ENCODE measurements around the gene LARP6.

The LARP6 gene

DNA sequence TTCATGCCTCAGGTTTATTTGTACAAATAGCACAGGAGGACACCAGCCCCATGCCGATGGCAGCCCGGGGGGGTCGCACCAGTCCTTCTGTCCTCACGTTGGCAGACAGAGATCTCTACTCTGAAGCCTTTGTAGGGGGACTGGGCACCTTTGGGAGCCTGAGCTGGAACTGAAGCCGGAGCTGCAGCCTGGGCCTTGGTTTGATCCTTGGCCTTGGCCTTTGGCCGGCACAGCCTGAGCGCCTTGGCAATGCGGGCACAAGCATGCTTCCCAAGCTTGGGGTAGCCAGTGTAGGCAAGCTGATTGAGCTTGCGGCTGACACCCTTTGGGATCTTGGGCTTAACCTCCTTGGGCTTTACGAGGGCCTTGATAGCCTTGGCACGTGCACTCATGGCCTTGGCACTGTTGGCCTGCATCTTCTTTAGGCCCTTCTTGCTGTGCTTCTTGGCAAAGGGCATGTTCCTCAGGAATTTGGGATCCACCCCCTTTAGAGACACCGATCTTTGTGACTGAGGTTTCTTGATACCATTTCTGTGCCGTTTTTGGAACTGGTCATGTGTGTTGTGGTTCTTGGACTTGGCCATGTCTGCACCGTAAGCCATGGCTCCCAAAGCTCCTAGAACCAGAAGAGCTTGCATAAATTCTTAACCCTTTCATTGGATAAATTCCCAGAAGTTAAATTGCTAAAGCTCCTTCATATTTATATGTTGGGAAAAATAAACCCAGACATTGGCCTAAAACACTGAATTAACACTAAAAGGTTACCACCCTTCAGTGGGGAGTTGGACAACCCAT is 57.2 kb downstream of the LARP6 start:
- DNase-seq (ENCODE audit: low read depth in 2 of 2, low spot score in 1 of 2) = no peak

- DNase-seq (ENCODE audit: low read depth in 2 of 2, low spot score in 1 of 2) = no peak
Observed at GRCh38 chr15:70795311-70795665, 58.7 kb downstream of the LARP6 start.

DNA sequence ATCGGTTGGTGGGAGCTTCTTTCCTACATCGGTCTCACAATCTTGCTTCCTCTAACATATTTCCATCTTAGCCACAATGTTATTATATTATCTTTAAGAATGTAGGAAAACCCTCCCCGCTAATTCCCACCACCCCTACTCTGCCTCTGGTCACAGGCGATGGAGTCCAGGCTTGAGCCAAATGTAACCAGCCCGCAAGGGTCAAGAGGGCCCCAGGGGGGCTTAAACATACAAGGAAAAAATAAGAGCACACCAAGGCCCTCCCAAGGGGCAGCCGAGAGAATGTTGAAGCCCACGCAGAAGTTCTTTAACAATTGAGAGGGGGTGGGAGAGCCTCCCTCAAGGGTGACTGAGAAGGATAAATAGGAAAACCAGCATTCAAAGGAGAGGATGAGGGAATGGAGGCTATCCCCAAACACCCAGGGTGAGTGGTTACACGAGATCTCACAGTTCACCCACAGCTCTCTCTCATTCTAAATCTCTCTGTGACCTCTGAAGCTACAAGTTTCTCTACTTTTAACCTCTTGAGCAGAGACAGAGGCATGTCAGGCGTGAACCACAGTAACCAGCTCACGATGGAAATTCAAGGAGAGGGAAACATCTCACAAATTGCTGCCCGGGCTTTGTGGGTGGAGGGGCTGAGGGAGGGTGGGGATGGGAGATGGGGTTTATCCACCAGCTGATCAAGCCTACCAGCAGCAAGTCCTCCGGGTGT is 59.2 kb downstream of the LARP6 start:
- DNase-seq (ENCODE audit: low read depth in 2 of 2, low spot score in 1 of 2) = no peak

DNA sequence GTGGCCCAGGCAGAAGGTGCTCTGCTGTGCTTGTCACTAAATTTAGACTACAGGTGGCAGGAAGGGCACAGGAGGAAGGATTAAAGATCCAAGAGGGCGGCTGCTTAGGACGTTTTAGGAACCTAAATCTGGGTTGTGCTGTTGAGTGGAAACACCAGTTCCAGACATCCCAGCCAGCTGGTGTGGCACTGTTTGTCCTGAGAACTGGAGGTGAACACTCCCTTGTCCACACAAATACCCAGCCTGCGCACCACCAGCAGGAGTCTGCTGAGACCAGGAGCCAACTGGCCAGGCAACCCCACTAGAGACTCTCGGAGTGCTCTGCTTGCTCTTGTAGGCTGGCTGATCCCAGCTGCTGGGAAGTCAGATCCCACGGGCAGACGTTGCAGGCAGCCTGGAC is 60.3 kb downstream of the LARP6 start:
- no peak for DNase-seq (ENCODE audit: low read depth in 2 of 2, low spot score in 1 of 2)

DNA sequence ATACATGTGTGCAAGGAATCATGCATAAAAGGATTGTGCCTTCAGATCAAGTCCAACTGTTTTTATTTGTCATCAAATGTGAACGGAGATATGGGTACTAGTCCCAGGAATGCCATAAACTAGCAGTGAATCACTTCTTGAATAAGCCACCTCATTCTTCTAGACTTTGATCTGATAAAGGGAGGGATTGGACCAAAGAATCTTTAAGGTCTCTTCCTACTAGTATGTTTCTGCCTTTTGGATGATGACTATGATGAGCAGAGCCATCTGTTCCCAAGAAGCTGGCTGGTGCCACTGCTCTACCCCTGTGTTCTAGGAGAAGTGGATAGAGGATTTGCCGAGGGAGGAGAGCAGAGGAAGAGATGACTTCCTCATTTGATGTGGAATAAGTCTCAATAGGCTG is 61.8 kb downstream of the LARP6 start:
- DNase-seq (ENCODE audit: low read depth in 2 of 2, low spot score in 1 of 2) = no peak

DNA sequence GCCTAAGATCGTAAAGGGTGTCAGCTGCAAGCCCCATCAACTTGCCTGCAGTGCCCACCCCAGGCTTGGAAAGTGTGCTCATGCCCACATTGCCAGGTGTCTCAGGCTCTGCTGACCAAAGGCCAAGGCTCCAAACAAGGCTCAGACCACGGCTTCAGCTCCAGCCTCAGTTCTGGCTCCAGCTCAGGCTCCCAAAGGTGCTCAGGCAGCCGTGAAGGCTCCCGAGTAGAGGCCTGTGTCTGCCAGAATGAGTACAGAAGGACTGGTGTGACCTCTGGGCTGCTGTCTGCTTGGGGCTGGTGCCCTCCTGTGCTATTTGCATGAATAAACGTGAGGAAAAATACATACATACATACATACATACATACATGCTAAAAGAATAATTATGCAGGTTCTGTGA is 62.7 kb downstream of the LARP6 start:
- no peak for DNase-seq (ENCODE audit: low read depth in 2 of 2, low spot score in 1 of 2)

DNA sequence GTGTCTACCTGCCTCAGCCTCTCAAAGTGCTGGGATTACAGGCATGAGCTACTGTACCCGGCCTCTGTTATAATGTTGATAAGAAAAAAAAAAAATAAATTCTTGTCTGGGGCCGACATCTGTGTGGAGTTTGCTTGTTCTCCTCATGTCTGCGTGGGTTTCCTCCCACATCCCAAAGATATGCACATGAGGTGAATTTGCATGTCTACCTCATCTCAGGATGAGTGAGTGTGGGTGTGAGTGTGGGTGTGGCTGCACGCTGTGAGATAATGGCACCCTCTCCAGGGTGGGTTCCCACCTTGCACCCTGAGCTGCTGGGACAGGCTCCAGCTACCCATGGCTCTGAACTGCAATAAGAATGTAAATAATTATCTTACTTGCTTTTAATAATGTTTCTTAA is 64.7 kb downstream of the LARP6 start:
- DNase-seq (ENCODE audit: low read depth in 2 of 2, low spot score in 1 of 2) = no peak

DNA sequence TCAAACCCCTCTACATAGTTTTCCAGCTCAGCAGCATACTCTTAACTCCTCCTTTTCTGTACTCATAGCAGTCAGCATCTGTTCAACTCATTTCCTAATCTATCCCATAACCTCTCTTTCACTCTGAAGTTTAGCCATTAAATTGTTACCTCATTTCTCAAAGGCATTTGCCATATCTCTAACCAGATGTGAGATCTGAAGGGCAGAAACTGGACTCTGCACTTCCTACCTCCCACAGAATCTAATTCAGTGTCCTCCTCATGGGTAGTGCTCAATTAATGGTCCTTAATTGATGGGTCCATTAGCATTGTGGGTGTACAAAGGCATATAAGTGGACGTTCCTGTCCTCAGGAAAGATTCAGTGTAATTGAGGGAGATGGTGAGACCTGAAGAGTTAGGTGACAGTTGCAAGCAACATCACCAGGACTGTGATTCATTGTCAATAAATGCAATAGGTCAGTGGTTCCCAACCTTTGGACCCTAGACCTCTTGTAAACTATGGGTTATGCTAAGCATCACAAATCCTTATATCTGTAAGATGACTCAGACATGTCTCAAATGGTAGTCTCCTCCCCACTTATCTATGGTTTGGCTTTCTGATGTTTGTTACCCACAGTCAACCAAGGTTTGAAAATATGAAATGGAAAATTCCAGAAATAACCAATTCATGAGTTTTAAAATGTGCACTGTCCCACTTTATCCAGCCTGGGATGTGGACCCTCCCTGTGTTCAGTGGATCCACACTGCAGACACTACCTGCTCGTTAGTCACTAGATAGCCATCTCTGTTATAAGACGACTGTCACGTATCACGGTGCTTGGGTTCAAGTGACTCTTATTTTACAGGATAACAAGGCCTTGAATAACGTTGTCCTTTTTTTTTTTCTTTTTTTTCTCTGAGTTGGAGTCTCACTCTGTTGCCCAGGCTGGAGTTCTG is 65.6 kb downstream of the LARP6 start:
- DNase-seq (ENCODE audit: low read depth in 2 of 2, low spot score in 1 of 2) = no peak

- DNase-seq (ENCODE audit: low read depth in 2 of 2, low spot score in 1 of 2) = no peak
Observed at GRCh38 chr15:70786996-70787395, 67.0 kb downstream of the LARP6 start.

DNA sequence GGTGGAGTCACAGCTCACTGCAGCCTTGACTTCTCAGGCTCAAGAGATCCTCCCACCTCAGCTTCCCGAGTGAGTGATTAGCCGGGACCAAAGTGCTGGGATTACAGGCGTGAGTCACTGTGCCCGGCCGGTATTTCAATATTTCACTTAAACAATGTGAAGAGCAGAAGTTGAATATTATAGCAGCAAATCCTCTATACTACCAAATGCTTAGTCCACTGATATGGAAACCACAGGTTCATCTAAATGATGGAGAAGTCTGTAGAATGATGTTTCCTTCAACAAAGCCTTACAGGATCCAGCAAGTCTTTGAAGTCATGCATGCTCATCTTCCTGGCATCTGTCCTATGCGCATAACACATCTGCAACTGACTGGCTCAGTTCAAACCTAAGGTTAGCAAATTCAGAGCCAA is 70.3 kb downstream of the LARP6 start:
- DNase-seq (ENCODE audit: low read depth in 2 of 2, low spot score in 1 of 2) = no peak

GRCh38 chr15:70783041-70783440 is 70.9 kb downstream of the LARP6 start:
- no peak for DNase-seq (ENCODE audit: low read depth in 2 of 2, low spot score in 1 of 2)

DNA sequence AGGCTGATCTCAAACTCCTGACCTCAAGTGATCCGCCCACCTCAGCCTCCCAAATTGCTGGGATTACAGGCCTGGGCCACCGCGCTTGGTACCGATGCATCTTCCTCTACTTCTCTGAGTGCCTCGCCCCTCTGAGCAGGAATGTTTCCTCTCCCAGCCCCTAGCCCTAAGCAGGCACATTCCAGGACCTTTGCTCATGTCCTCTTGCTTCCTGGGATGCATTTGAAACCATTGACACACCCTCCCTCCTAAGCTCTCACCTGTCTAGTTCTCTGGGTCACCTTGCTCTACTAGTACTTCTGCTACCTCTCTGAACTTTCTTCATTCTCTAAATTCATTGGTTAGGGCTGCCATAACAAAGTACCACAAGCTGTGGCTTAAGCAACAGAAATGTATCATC is 72.7 kb downstream of the LARP6 start:
- no peak for DNase-seq (ENCODE audit: low read depth in 2 of 2, low spot score in 1 of 2)
